Measurements from ENCODE around the gene PUM2. TPM values are rescaled to one million over a fixed set of nuclear protein-coding genes. Genes with fewer than 3 reads are reported as not detected.

Gene PUM2
- total RNA-seq, 4 donors from 2014 or later: 61.2 to 88.3 (median 74.8) TPM

DNA sequence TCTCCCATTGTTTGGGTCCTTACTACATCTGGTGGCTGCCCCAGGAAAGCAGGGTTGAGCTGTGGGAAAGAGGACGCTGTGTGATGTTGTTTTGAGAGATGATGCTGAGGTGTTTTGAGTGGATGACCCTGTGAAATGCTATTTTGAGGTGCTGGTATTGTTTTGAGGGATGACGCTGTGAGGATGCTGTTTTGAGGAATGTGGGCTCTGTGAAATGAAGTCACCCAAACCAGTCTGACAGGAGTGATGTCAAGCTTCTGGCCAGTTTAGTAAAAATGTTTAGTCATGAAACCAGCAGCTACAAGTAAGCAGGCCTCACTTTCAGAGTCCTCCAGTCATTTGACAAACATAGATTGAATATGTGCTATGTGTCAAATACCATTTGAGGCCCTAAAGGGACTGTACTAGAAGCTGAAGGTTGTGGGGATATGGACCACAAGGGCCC is 16.1 kb upstream of the PUM2 start:
- no peak for TF ChIP-seq POLR2A (IDR thresholded peaks at IDR 0.05)
- TF ChIP-seq, protein P1, sequence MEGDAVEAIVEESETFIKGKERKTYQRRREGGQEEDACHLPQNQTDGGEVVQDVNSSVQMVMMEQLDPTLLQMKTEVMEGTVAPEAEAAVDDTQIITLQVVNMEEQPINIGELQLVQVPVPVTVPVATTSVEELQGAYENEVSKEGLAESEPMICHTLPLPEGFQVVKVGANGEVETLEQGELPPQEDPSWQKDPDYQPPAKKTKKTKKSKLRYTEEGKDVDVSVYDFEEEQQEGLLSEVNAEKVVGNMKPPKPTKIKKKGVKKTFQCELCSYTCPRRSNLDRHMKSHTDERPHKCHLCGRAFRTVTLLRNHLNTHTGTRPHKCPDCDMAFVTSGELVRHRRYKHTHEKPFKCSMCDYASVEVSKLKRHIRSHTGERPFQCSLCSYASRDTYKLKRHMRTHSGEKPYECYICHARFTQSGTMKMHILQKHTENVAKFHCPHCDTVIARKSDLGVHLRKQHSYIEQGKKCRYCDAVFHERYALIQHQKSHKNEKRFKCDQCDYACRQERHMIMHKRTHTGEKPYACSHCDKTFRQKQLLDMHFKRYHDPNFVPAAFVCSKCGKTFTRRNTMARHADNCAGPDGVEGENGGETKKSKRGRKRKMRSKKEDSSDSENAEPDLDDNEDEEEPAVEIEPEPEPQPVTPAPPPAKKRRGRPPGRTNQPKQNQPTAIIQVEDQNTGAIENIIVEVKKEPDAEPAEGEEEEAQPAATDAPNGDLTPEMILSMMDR (IDR thresholded peaks at IDR 0.05): no peak
- Histone ChIP-seq H3K9me3 (no peaks in the 10 kb centered on the region), H3K4me3 (no peak overlapping the region), H3K27ac (no peak overlapping the region), H3K36me3 (no peaks in the 10 kb centered on the region), H3K4me1 (no peaks in the 10 kb centered on the region), H3K27me3 (no peaks in the 10 kb centered on the region)
- DNase-seq: no peak

DNA sequence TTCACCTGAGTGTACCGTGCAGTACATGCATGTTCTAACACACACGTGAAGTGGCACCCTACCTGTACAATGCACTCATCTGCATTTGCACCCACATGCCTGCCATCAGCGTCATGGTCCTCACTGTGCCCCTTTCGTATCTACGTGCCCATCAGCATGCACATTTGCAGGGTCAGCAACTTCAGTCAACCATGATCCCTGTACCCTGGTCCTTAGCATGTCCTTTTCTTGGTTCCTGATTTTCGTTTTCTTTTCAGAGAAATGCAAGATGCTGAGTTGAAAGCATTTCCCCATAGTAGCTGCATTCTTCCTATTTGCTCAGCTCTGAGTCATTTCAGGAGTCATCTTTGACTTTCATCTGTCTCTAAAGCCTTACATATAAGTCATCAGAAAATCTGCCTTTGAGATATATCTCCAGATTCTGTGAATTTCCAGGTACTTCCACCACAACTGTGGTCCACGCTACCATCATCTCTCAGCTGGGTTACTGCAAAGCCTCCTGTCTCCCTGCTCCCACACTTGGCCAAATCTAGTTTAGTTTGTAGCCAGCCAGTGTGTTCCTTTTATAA is 14.7 kb upstream of the PUM2 start:
- Histone ChIP-seq H3K4me3 (no peak overlapping the region), H3K9me3 (no peaks in the 10 kb centered on the region), H3K27ac (no peak overlapping the region), H3K36me3 (no peaks in the 10 kb centered on the region), H3K4me1 (no peaks in the 10 kb centered on the region), H3K27me3 (no peaks in the 10 kb centered on the region)
- no peak for DNase-seq
- no peak for TF ChIP-seq POLR2A (IDR thresholded peaks at IDR 0.05)
- TF ChIP-seq, protein P1 (IDR thresholded peaks at IDR 0.05): no peak

- no peaks in the 10 kb centered on the region for H3K27me3 ChIP-seq
- H3K4me3 ChIP-seq: no peak overlapping the region
- H3K27ac ChIP-seq: no peak overlapping the region
- no peaks in the 10 kb centered on the region for H3K36me3 ChIP-seq
- H3K4me1 ChIP-seq: no peaks in the 10 kb centered on the region
- no peak for DNase-seq
- TF ChIP-seq, protein P1 (IDR thresholded peaks at IDR 0.05): no peak
- no peak for TF ChIP-seq POLR2A (IDR thresholded peaks at IDR 0.05)
- no peaks in the 10 kb centered on the region for H3K9me3 ChIP-seq
These were observed 12.9 kb upstream of the PUM2 start for GRCh38 chr2:20363578-20363977.

- H3K4me3 ChIP-seq: no peak overlapping the region
These were observed 12.2 kb upstream of the PUM2 start for GRCh38 chr2:20362701-20363435.

DNA sequence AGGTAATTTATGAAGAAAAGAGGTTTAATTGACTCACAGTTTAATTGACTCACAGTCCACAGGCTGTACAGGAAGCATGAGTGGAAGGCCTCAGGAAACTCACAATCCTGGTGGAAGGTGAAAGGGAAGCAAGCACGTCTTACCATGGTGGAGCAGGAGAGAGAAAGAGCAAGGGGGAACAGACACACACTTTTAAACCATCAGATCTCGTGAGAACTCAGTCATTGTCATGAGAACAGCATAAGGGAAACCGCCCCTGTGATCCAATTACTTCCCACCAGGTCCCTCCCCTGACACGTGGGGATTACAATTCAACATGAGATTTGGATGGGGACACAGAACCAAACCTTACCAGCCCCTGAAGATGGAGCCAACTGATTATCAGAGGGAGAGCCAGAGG is 11.2 kb upstream of the PUM2 start:
- H3K4me3 ChIP-seq: no peak overlapping the region
- H3K36me3 ChIP-seq: no peaks in the 10 kb centered on the region
- no peaks in the 10 kb centered on the region for H3K9me3 ChIP-seq
- no peak for DNase-seq
- H3K27ac ChIP-seq: no peak overlapping the region
- no peaks in the 10 kb centered on the region for H3K4me1 ChIP-seq
- no peaks in the 10 kb centered on the region for H3K27me3 ChIP-seq
- no peak for TF ChIP-seq POLR2A (IDR thresholded peaks at IDR 0.05)
- TF ChIP-seq, protein P1 (IDR thresholded peaks at IDR 0.05): no peak

More at GRCh38 chr2:20362701-20363435, 12.2 kb upstream of the PUM2 start:
- no peak for DNase-seq
- H3K27ac ChIP-seq: no peak overlapping the region
- no peaks in the 10 kb centered on the region for H3K27me3 ChIP-seq
- no peaks in the 10 kb centered on the region for H3K36me3 ChIP-seq
- no peaks in the 10 kb centered on the region for H3K4me1 ChIP-seq
- no peaks in the 10 kb centered on the region for H3K9me3 ChIP-seq
- TF ChIP-seq, protein P1 (IDR thresholded peaks at IDR 0.05): no peak
- no peak for TF ChIP-seq POLR2A (IDR thresholded peaks at IDR 0.05)
